ENCODE data around the gene INKA2.

INKA2 gene

GRCh38 chr1:111749628-111750027, 10.4 kb upstream of the INKA2 start:
- no peak overlapping the region for H3K23ac ChIP-seq (ENCODE audit: low read length)
- H2AK5ac ChIP-seq (ENCODE audit: low read length): no peak overlapping the region
- H3K36me3 ChIP-seq (ENCODE audit: control insufficient read depth, insufficient read depth, low read length): no peaks in the 10 kb centered on the region
- WGBS (ENCODE audit: extremely low coverage, insufficient coverage, low lambda C conversion rate): no CpG with 5 or more reads among the region's 3 CpGs
- no peaks in the 10 kb centered on the region for H3K27me3 ChIP-seq (ENCODE audit: insufficient read depth, low read length, poor library complexity)
- H4K5ac ChIP-seq (ENCODE audit: low read length): no peak overlapping the region
- H3K4me3 ChIP-seq (ENCODE audit: low read length): no peak overlapping the region
- no peak for DNase-seq
- no peak overlapping the region for H3K9ac ChIP-seq (ENCODE audit: low read length)
- H3K79me2 ChIP-seq (ENCODE audit: control insufficient read depth, insufficient read depth, low read length): no peaks in the 10 kb centered on the region
- no peaks in the 10 kb centered on the region for H3K79me1 ChIP-seq (ENCODE audit: low read length)
- no peak overlapping the region for H3K4ac ChIP-seq (ENCODE audit: low read depth, low read length)
- H2BK15ac ChIP-seq (replicated peaks; ENCODE audit: low read depth): no peak overlapping the region
- H2BK120ac ChIP-seq (ENCODE audit: low read depth, low read length): no peak overlapping the region
- no peak overlapping the region for H3K27ac ChIP-seq (ENCODE audit: low read depth, low read length)
- H3K18ac ChIP-seq (ENCODE audit: low read length): no peak overlapping the region
- H2BK5ac ChIP-seq (ENCODE audit: low read length): no peak overlapping the region
- H3K56ac ChIP-seq (ENCODE audit: low read length): no peak overlapping the region
- no peak overlapping the region for H3K4me2 ChIP-seq (ENCODE audit: low read length)
- no peaks in the 10 kb centered on the region for H3K4me1 ChIP-seq (ENCODE audit: control insufficient read depth, low read depth, low read length)
- no peak overlapping the region for H4K8ac ChIP-seq (ENCODE audit: low read depth, low read length)

GRCh38 chr1:111747947-111748346, 8.8 kb upstream of the INKA2 start:
- H4K8ac ChIP-seq (ENCODE audit: low read depth, low read length): no peak overlapping the region
- no peak overlapping the region for H2BK120ac ChIP-seq (ENCODE audit: low read depth, low read length)
- no peaks in the 10 kb centered on the region for H3K4me1 ChIP-seq (ENCODE audit: control insufficient read depth, low read depth, low read length)
- no peaks in the 10 kb centered on the region for H3K79me1 ChIP-seq (ENCODE audit: low read length)
- no peak overlapping the region for H3K4me3 ChIP-seq (ENCODE audit: low read length)
- H3K79me2 ChIP-seq (ENCODE audit: control insufficient read depth, insufficient read depth, low read length): no peaks in the 10 kb centered on the region
- no peak overlapping the region for H3K18ac ChIP-seq (ENCODE audit: low read length)
- H2BK5ac ChIP-seq (ENCODE audit: low read length): no peak overlapping the region
- H4K5ac ChIP-seq (ENCODE audit: low read length): no peak overlapping the region
- H2BK15ac ChIP-seq (replicated peaks; ENCODE audit: low read depth): no peak overlapping the region
- H3K23ac ChIP-seq (ENCODE audit: low read length): no peak overlapping the region
- DNase-seq: no peak
- no peak overlapping the region for H3K9ac ChIP-seq (ENCODE audit: low read length)
- H3K4ac ChIP-seq (ENCODE audit: low read depth, low read length): no peak overlapping the region
- no peak overlapping the region for H2AK5ac ChIP-seq (ENCODE audit: low read length)
- H3K27me3 ChIP-seq (ENCODE audit: insufficient read depth, low read length, poor library complexity): no peaks in the 10 kb centered on the region
- no peak overlapping the region for H3K27ac ChIP-seq (ENCODE audit: low read depth, low read length)
- no peak overlapping the region for H3K4me2 ChIP-seq (ENCODE audit: low read length)
- no peaks in the 10 kb centered on the region for H3K36me3 ChIP-seq (ENCODE audit: control insufficient read depth, insufficient read depth, low read length)
- no CpG with 5 or more reads among the region's 4 CpGs for WGBS (ENCODE audit: extremely low coverage, insufficient coverage, low lambda C conversion rate)
- H3K56ac ChIP-seq (ENCODE audit: low read length): no peak overlapping the region

- H4K5ac ChIP-seq (ENCODE audit: low read length): no peak overlapping the region
- H3K27me3 ChIP-seq (ENCODE audit: insufficient read depth, low read length, poor library complexity): no peaks in the 10 kb centered on the region
- no peaks in the 10 kb centered on the region for H3K79me2 ChIP-seq (ENCODE audit: control insufficient read depth, insufficient read depth, low read length)
- H4K8ac ChIP-seq (ENCODE audit: low read depth, low read length): no peak overlapping the region
- H2BK15ac ChIP-seq (replicated peaks; ENCODE audit: low read depth): no peak overlapping the region
- peak; percentile 92 for DNase-seq
- H3K56ac ChIP-seq (ENCODE audit: low read length): no peak overlapping the region
- WGBS (ENCODE audit: extremely low coverage, insufficient coverage, low lambda C conversion rate): no CpG with 5 or more reads among the region's 3 CpGs
- H3K27ac ChIP-seq (ENCODE audit: low read depth, low read length): no peak overlapping the region
- no peaks in the 10 kb centered on the region for H3K36me3 ChIP-seq (ENCODE audit: control insufficient read depth, insufficient read depth, low read length)
- H2AK5ac ChIP-seq (ENCODE audit: low read length): no peak overlapping the region
- no peak overlapping the region for H2BK5ac ChIP-seq (ENCODE audit: low read length)
- no peak overlapping the region for H2BK120ac ChIP-seq (ENCODE audit: low read depth, low read length)
- H3K4me1 ChIP-seq (ENCODE audit: control insufficient read depth, low read depth, low read length): no peaks in the 10 kb centered on the region
- H3K23ac ChIP-seq (ENCODE audit: low read length): no peak overlapping the region
- H3K4ac ChIP-seq (ENCODE audit: low read depth, low read length): no peak overlapping the region
- H3K9ac ChIP-seq (ENCODE audit: low read length): no peak overlapping the region
- H3K4me2 ChIP-seq (ENCODE audit: low read length): no peak overlapping the region
- H3K18ac ChIP-seq (ENCODE audit: low read length): no peak overlapping the region
- H3K4me3 ChIP-seq (ENCODE audit: low read length): no peak overlapping the region
- H3K79me1 ChIP-seq (ENCODE audit: low read length): no peaks in the 10 kb centered on the region
These were observed 8.1 kb upstream of the INKA2 start for GRCh38 chr1:111747282-111747734.

GRCh38 chr1:111746614-111746999, 7.4 kb upstream of the INKA2 start:
- Histone ChIP-seq H3K79me1 (ENCODE audit: low read length) (no peaks in the 10 kb centered on the region), H3K36me3 (ENCODE audit: control insufficient read depth, insufficient read depth, low read length) (no peaks in the 10 kb centered on the region), H2BK5ac (ENCODE audit: low read length) (no peak overlapping the region), H2BK15ac (replicated peaks; ENCODE audit: low read depth) (no peak overlapping the region), H3K18ac (ENCODE audit: low read length) (no peak overlapping the region), H3K27ac (ENCODE audit: low read depth, low read length) (no peak overlapping the region), H3K9ac (ENCODE audit: low read length) (no peak overlapping the region), H3K23ac (ENCODE audit: low read length) (no peak overlapping the region), H4K5ac (ENCODE audit: low read length) (no peak overlapping the region), H3K4me1 (ENCODE audit: control insufficient read depth, low read depth, low read length) (no peaks in the 10 kb centered on the region), H2AK5ac (ENCODE audit: low read length) (no peak overlapping the region), H3K79me2 (ENCODE audit: control insufficient read depth, insufficient read depth, low read length) (no peaks in the 10 kb centered on the region), H3K4me3 (ENCODE audit: low read length) (no peak overlapping the region), H3K4ac (ENCODE audit: low read depth, low read length) (no peak overlapping the region), H2BK120ac (ENCODE audit: low read depth, low read length) (no peak overlapping the region), H4K8ac (ENCODE audit: low read depth, low read length) (no peak overlapping the region), H3K27me3 (ENCODE audit: insufficient read depth, low read length, poor library complexity) (no peaks in the 10 kb centered on the region), H3K4me2 (ENCODE audit: low read length) (no peak overlapping the region), H3K56ac (ENCODE audit: low read length) (no peak overlapping the region)
- WGBS (ENCODE audit: extremely low coverage, insufficient coverage, low lambda C conversion rate): no CpG with 5 or more reads among the region's 2 CpGs
- peak; percentile 27 for DNase-seq

- Histone ChIP-seq H3K18ac (ENCODE audit: low read length) (no peak overlapping the region), H3K79me1 (ENCODE audit: low read length) (no peaks in the 10 kb centered on the region), H3K9ac (ENCODE audit: low read length) (no peak overlapping the region), H2AK5ac (ENCODE audit: low read length) (no peak overlapping the region), H3K79me2 (ENCODE audit: control insufficient read depth, insufficient read depth, low read length) (no peaks in the 10 kb centered on the region), H3K4me3 (ENCODE audit: low read length) (no peak overlapping the region), H4K8ac (ENCODE audit: low read depth, low read length) (no peak overlapping the region), H2BK120ac (ENCODE audit: low read depth, low read length) (no peak overlapping the region), H4K5ac (ENCODE audit: low read length) (no peak overlapping the region), H3K36me3 (ENCODE audit: control insufficient read depth, insufficient read depth, low read length) (no peaks in the 10 kb centered on the region), H2BK15ac (replicated peaks; ENCODE audit: low read depth) (no peak overlapping the region), H3K27ac (ENCODE audit: low read depth, low read length) (no peak overlapping the region), H3K56ac (ENCODE audit: low read length) (no peak overlapping the region), H2BK5ac (ENCODE audit: low read length) (no peak overlapping the region), H3K27me3 (ENCODE audit: insufficient read depth, low read length, poor library complexity) (no peaks in the 10 kb centered on the region), H3K23ac (ENCODE audit: low read length) (no peak overlapping the region), H3K4me2 (ENCODE audit: low read length) (no peak overlapping the region), H3K4me1 (ENCODE audit: control insufficient read depth, low read depth, low read length) (no peaks in the 10 kb centered on the region), H3K4ac (ENCODE audit: low read depth, low read length) (no peak overlapping the region)
- no peak for DNase-seq
- WGBS (ENCODE audit: extremely low coverage, insufficient coverage, low lambda C conversion rate): no CpG with 5 or more reads among the region's 9 CpGs
These were observed 6.7 kb upstream of the INKA2 start for GRCh38 chr1:111745675-111746613.
